H1 (cell line): ENCODE data around the gene CLTCL1. TPM values are rescaled to one million over a fixed set of nuclear protein-coding genes. Genes with fewer than 3 reads are reported as not detected.

Experiments used
- KDM4A ChIP-seq: IDR thresholded peaks from one replicate; pipeline ENCODE4 v1.7.1; 2012; ENCODE audit warnings: low read depth, mild to moderate bottlenecking, moderate library complexity, low read length, inconsistent platforms; ENCODE audit not compliant: severe bottlenecking
- TCF12 ChIP-seq: IDR thresholded peaks from 2 replicates; pipeline ENCODE4 v1.6.1; 2011; ENCODE audit warnings: low read depth, mild to moderate bottlenecking, low read length
- polyA plus RNA-seq, 7 experiments: library from polyadenylated mRNA; depleted of rRNA in 3 of 7; stranded (reverse) in 5 of 7; unstranded in 2 of 7; fragments of >200 nt in 5 of 7; fragments of 200-250 nt in 2 of 7; gene quantifications; 1 replicate in 5 of 7; 2 replicates in 1 of 7; 4 replicates in 1 of 7; pipeline versions ENCODE4 v1.2.1 to v1.2.3, GENCODE V29; 2011 to 2013; ENCODE audit warnings: missing spikeins in 2 of 7, mixed read lengths in 2 of 7
- total RNA-seq: library from RNA; stranded (reverse); fragmentation: NEBNext Ultra II Directional; extraction: Animal tissue kit (Norgen Biotek cat#: 25700); gene quantifications from 2 replicates; pipeline ENCODE4 v1.2.1, GENCODE V29; 2021

CLTCL1 gene
- total and polyA plus RNA-seq, 2 of the 8 experiments (the other 6 are each of a cell fraction or from before 2014, with no cell fraction given) = 12.4 to 17.0 TPM

GRCh38 chr22:19178657-19179496 is 112.6 kb downstream of the CLTCL1 start, which contains the start of gene SLC25A1 (continued):
- TF ChIP-seq TCF12 = no peak
- peak; percentile 50 for TF ChIP-seq KDM4A
